GM12878 (cell line): ENCODE measurements around the gene CREB3L4. TPM values are rescaled to one million over a fixed set of nuclear protein-coding genes. Genes with fewer than 3 reads are reported as not detected.
A peak's percentile ranks its signal among the peaks of the same experiment; 100 is the strongest.

Source experiments
- BRCA1 ChIP-seq: IDR thresholded peaks from 2 replicates; pipeline ENCODE4 v1.6.1; 2011; ENCODE audit warnings: low read depth, low read length, improper control_type of control experiment
- CEBPB ChIP-seq, 2 experiments: fragments of 150-350 bp in 1 of 2; IDR thresholded peaks; 2 replicates each; pipeline ENCODE4 v1.6.1; 2012 to 2014; ENCODE audit warnings: low read depth in 2 of 2, low read length in 2 of 2, borderline replicate concordance in 1 of 2, inconsistent platforms in 1 of 2
- CHD2 ChIP-seq: IDR thresholded peaks from 2 replicates; pipeline ENCODE4 v1.6.1; 2011; ENCODE audit warnings: low read depth, low read length, improper control_type of control experiment, borderline replicate concordance
- EED ChIP-seq: sonication (generic); IDR thresholded peaks from 2 replicates; pipeline ENCODE4 v1.6.1; 2016; ENCODE audit warnings: antibody characterized with exemption, low read depth
- ESRRA ChIP-seq: IDR thresholded peaks from 2 replicates; pipeline ENCODE4 v1.6.1; 2012; ENCODE audit warnings: mild to moderate bottlenecking, low read length, improper control_type of control experiment
- EZH2 ChIP-seq: IDR thresholded peaks from 2 replicates; pipeline ENCODE4 v1.6.1; 2012; ENCODE audit warnings: low read depth, mild to moderate bottlenecking, control low read depth, inconsistent platforms, low read length, borderline replicate concordance; ENCODE audit not compliant: control insufficient read depth
- FOXM1 ChIP-seq: IDR thresholded peaks from 2 replicates; pipeline ENCODE4 v1.6.1; 2012; ENCODE audit warnings: low read depth, mild to moderate bottlenecking, inconsistent platforms, low read length, moderate library complexity
- NR2C2 ChIP-seq: IDR thresholded peaks from 2 replicates; pipeline ENCODE4 v1.6.1; 2011; ENCODE audit warnings: borderline replicate concordance, low read depth; ENCODE audit not compliant: control insufficient read depth, insufficient read length
- SMAD5 ChIP-seq: IDR thresholded peaks from 2 replicates; pipeline ENCODE4 v1.6.1; 2016; ENCODE audit warnings: antibody characterized with exemption, low read depth
- SUZ12 ChIP-seq: fragments of 200-600 bp; sonication (generic); IDR thresholded peaks from one replicate; pipeline ENCODE4 v1.6.1; 2018; ENCODE audit warnings: antibody characterized with exemption, mild to moderate bottlenecking; ENCODE audit not compliant: unreplicated experiment
- TCF7 ChIP-seq: IDR thresholded peaks from 2 replicates; pipeline ENCODE4 v1.6.1; 2014; ENCODE audit warnings: antibody characterized with exemption, borderline replicate concordance
- WRNIP1 ChIP-seq: IDR thresholded peaks from 2 replicates; pipeline ENCODE4 v1.6.1; 2011; ENCODE audit warnings: low read depth, low read length, improper control_type of control experiment, borderline replicate concordance
- ZSCAN29 ChIP-seq: fragments of 450-650 bp; IDR thresholded peaks from 2 replicates; pipeline ENCODE4 v1.6.1; 2017; ENCODE audit warnings: mild to moderate bottlenecking, moderate library complexity
- polyA plus RNA-seq, 11 experiments: library from polyadenylated mRNA; depleted of rRNA in 4 of 11; unstranded in 6 of 11; stranded (reverse) in 5 of 11; fragments of >200 nt; fragmentation: Nextera tagmentation in 4 of 11; fragmentation: Illumina TruSeq in 1 of 11; extraction: Ambion mirVana in 4 of 11; extraction: Trizol in 1 of 11; gene quantifications; 1 replicate in 1 of 11; 2 replicates in 10 of 11; pipeline versions ENCODE4 v1.2.1 to v1.2.3, GENCODE V29; 2011 to 2016; ENCODE audit warnings: inconsistent platforms in 2 of 11, missing spikeins in 2 of 11, low read depth in 1 of 11
- total RNA-seq, 4 experiments: library from RNA; depleted of rRNA in 3 of 4; stranded (reverse); fragments of >200 nt in 3 of 4; fragmentation: Illumina TruSeq in 1 of 4; extraction: Trizol in 1 of 4; gene quantifications; 2 replicates each; pipeline versions ENCODE4 v1.2.1 to v1.2.3, GENCODE V29; 2013 to 2021
- TF ChIP-seq, protein P1 (sequence below): fragments of 450-650 bp; IDR thresholded peaks from 2 replicates; pipeline ENCODE4 v1.6.1; 2018; ENCODE audit warnings: borderline replicate concordance, mild to moderate bottlenecking; ENCODE audit not compliant: partially characterized antibody
- TF ChIP-seq, protein P2 (sequence below): IDR thresholded peaks from 2 replicates; pipeline ENCODE4 v1.6.1; 2012; ENCODE audit warnings: low read depth, low read length, improper control_type of control experiment
- TF ChIP-seq, protein P3 (sequence below): fragments of 450-650 bp; formaldehyde crosslinking; IDR thresholded peaks from 2 replicates; pipeline ENCODE4 v1.4.0; 2022; ENCODE audit warnings: mild to moderate bottlenecking, moderate library complexity
- TF ChIP-seq, protein P4 (sequence below): IDR thresholded peaks from 2 replicates; pipeline ENCODE4 v1.6.1; 2011; ENCODE audit warnings: mild to moderate bottlenecking, low read depth, low read length, moderate library complexity; ENCODE audit not compliant: insufficient replicate concordance

CREB3L4 gene
- total and polyA plus RNA-seq, 10 of the 15 experiments (the other 5 are each of a cell fraction or from before 2014, with no cell fraction given): 9.7 to 14.0 (median 12.1) TPM

DNA sequence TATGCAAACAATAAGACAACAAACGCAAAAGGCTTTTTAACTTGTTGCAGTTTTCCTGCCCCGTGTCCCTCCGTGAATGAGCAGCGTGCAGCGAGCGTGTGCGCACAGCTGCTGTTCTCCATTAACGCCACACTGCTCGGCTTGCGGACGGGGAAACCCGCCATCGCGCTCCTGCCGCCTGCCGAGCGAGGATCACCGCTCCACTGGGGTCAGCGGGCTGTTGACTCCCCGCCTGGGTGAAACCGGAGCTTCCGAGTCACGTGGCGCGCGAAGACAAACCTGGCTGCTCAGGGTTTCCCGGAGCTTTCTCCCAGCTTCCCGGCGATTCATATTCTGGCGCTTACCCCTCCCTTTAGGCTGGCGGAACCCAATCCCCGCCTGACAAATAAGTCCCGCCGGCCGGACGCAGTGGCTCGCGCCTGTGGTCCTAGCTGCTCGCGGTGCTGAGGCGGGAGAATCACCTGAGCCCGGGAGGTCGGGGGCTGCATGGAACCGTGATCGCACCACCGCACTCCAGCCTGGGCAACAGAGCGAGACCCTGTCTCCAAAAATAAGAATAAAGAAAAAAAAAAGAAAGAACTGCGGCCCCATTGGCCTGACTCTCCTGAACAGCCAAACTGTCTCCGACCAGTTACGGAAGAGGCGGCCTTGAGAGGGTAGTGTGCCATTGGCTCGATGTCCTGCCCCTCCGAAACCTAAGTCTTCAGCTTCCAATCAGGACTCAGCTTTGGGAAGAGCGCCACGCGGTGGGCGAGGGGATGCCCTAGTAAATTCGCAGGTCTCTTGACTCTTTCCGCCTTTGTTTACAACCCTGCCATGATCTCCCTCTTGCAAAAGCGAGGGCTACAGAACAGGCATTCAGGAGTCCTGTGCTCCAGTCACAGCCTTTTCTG is at the start of gene CREB3L4 (continued):
- no peak for TF ChIP-seq WRNIP1
- TF ChIP-seq CHD2: peak; percentile 92
- TF ChIP-seq, protein P1, sequence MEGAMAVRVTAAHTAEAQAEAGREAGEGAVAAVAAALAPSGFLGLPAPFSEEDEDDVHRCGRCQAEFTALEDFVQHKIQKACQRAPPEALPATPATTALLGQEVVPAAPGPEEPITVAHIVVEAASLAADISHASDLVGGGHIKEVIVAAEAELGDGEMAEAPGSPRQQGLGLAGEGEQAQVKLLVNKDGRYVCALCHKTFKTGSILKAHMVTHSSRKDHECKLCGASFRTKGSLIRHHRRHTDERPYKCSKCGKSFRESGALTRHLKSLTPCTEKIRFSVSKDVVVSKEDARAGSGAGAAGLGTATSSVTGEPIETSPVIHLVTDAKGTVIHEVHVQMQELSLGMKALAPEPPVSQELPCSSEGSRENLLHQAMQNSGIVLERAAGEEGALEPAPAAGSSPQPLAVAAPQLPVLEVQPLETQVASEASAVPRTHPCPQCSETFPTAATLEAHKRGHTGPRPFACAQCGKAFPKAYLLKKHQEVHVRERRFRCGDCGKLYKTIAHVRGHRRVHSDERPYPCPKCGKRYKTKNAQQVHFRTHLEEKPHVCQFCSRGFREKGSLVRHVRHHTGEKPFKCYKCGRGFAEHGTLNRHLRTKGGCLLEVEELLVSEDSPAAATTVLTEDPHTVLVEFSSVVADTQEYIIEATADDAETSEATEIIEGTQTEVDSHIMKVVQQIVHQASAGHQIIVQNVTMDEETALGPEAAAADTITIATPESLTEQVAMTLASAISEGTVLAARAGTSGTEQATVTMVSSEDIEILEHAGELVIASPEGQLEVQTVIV: peak; percentile 79
- TF ChIP-seq, protein P2, sequence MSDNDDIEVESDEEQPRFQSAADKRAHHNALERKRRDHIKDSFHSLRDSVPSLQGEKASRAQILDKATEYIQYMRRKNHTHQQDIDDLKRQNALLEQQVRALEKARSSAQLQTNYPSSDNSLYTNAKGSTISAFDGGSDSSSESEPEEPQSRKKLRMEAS: peak; percentile 60
- TF ChIP-seq EED: peak; percentile 66
- TF ChIP-seq ZSCAN29: no peak
- no peak for TF ChIP-seq FOXM1
- peak; percentile 15 for TF ChIP-seq SMAD5
- TF ChIP-seq, protein P3, sequence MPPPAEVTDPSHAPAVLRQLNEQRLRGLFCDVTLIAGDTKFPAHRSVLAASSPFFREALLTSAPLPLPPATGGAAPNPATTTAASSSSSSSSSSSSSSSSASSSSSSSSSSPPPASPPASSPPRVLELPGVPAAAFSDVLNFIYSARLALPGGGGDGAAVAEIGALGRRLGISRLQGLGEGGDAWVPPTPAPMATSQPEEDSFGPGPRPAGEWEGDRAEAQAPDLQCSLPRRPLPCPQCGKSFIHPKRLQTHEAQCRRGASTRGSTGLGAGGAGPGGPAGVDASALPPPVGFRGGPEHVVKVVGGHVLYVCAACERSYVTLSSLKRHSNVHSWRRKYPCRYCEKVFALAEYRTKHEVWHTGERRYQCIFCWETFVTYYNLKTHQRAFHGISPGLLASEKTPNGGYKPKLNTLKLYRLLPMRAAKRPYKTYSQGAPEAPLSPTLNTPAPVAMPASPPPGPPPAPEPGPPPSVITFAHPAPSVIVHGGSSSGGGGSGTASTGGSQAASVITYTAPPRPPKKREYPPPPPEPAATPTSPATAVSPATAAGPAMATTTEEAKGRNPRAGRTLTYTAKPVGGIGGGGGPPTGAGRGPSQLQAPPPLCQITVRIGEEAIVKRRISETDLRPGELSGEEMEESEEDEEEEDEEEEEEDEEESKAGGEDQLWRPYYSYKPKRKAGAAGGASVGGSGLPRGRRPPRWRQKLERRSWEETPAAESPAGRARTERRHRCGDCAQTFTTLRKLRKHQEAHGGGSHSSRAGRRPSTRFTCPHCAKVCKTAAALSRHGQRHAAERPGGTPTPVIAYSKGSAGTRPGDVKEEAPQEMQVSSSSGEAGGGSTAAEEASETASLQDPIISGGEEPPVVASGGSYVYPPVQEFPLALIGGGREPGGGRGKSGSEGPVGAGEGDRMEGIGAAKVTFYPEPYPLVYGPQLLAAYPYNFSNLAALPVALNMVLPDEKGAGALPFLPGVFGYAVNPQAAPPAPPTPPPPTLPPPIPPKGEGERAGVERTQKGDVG (CRISPR knock-in tag): no peak
- TF ChIP-seq TCF7: no peak
- TF ChIP-seq EZH2: no peak
- TF ChIP-seq NR2C2: no peak
- 0 out of 2 replicates have a peak, but pooled peaks have one; percentile 33 for TF ChIP-seq ESRRA
- TF ChIP-seq CEBPB (IDR thresholded peaks at IDR 0.05; ENCODE audit: borderline replicate concordance in 1 of 2, low read depth in 2 of 2, low read length in 2 of 2): no peak
- TF ChIP-seq, protein P4, sequence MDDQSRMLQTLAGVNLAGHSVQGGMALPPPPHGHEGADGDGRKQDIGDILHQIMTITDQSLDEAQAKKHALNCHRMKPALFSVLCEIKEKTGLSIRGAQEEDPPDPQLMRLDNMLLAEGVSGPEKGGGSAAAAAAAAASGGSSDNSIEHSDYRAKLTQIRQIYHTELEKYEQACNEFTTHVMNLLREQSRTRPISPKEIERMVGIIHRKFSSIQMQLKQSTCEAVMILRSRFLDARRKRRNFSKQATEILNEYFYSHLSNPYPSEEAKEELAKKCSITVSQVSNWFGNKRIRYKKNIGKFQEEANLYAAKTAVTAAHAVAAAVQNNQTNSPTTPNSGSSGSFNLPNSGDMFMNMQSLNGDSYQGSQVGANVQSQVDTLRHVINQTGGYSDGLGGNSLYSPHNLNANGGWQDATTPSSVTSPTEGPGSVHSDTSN: peak; percentile 99
- 0 out of 2 replicates have a peak, but pooled peaks have one; percentile 22 for TF ChIP-seq BRCA1
- no peak for TF ChIP-seq SUZ12
